Measurements from ENCODE around the gene LAMC1. TPM values are rescaled to one million over a fixed set of nuclear protein-coding genes. Genes with fewer than 3 reads are reported as not detected.

The LAMC1 gene
- total RNA-seq = not detected

DNA sequence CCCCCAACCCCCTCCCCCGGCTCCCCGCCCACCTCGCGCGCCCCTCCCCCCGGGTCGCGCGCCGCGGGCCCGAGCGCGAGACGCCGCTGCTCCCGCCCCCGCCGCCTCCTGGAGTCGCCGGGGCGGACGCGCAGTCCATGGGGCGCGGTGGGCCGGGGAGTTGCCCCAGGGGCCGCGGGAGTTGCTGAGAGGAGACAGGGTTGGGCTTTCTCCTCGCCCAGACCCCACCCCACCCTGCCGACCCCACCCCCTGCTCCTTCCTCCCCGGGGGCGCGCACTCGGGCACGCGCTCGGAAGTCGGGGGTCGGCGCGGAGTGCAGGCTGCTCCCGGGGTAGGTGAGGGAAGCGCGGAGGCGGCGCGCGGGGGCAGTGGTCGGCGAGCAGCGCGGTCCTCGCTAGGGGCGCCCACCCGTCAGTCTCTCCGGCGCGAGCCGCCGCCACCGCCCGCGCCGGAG, at the start of gene LAMC1:
LAMC1 (plus strand) TSS at position 275 of the 455 bp plus-strand sequence. CDS start 297 bp downstream, outside the sequence.
- no peaks in the 10 kb centered on the region for H3K9me3 Mint-ChIP-seq
- peak within 1 kb of the TSS; percentile 9 for H3K27ac Mint-ChIP-seq
- H3K4me1 Mint-ChIP-seq = peaks cover 15% of the 10 kb centered on the region
- DNase-seq = no peak
- CTCF ChIA-PET = no interaction called here
- POLR2A ChIA-PET = no interaction called here
- peaks cover 71% of the 10 kb centered on the region for H3K27me3 Mint-ChIP-seq
- H3K36me3 Mint-ChIP-seq (ENCODE audit: low read depth) = no peaks in the 10 kb centered on the region
- peak within 1 kb of the TSS; percentile 55 for H3K4me3 Mint-ChIP-seq

DNA sequence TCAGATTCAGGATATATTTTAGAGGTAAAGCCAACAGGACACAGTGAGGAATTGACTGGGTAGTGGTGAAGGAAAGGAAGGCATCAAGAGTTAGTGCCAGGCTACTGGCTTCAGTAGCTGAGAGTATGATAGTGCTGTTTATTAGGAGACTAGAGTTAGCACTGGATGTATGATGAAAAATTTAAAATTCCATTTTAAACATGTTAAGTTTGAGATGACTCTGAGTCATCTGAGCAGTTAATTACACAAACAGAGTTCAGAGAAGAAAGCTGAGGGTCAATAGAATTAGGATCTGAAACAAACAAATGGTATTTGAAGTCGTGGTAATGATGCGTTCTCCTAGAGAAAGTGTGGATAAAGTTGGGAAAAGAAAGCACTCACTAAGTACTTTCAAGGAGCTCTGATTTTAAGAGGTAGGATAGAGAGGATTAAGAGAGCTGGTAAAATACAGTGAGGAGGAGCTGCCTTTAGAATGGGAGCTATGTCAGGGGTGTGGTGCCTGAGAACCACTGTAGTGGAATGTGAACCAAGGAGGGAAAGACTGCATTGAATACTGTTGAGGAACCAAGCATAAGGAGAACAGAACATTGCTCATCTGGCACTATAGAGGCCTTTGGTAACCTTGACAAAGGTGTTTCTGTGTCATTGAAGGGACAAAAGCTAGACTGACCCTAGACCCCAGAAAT, 48.6 kb upstream of the LAMC1 start:
- CTCF ChIA-PET = interaction anchor here (1.0 to 1.5 kb wide), 2 partner anchors 9 to 12 kb away, joined by 3 read pairs; no protein-coding TSS in a partner anchor
- POLR2A ChIA-PET = no interaction called here
- H3K4me1 Mint-ChIP-seq = no peaks in the 10 kb centered on the region
- no peak for DNase-seq
- H3K27me3 Mint-ChIP-seq = peaks cover 22% of the 10 kb centered on the region
- H3K4me3 Mint-ChIP-seq = no peak overlapping the region
- H3K36me3 Mint-ChIP-seq (ENCODE audit: low read depth) = no peaks in the 10 kb centered on the region
- H3K27ac Mint-ChIP-seq = no peak overlapping the region
- no peaks in the 10 kb centered on the region for H3K9me3 Mint-ChIP-seq

DNA sequence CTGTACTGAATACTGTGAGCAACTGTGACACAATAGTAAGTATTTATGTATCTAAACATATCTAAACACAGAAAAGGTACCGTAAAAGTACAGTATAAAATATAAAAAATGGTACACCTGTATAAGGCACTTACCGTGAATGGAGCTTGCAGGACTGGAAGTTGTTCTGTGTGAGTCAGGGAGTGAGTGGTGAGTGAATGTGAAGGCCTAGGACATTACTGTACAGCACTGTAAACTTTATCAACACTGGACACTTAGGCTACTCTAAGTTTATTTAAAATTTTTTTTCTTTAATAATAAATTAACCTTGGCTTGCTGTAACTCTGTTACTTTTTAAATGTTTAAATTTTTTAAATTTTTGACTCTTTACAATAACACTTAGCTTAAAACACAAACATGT, 45.7 kb upstream of the LAMC1 start:
- POLR2A ChIA-PET = no interaction called here
- no peaks in the 10 kb centered on the region for H3K4me1 Mint-ChIP-seq
- CTCF ChIA-PET = no interaction called here
- no peaks in the 10 kb centered on the region for H3K36me3 Mint-ChIP-seq (ENCODE audit: low read depth)
- no peak overlapping the region for H3K4me3 Mint-ChIP-seq
- no peaks in the 10 kb centered on the region for H3K9me3 Mint-ChIP-seq
- H3K27me3 Mint-ChIP-seq = peaks cover 15% of the 10 kb centered on the region
- H3K27ac Mint-ChIP-seq = no peak overlapping the region
- DNase-seq = no peak

DNA sequence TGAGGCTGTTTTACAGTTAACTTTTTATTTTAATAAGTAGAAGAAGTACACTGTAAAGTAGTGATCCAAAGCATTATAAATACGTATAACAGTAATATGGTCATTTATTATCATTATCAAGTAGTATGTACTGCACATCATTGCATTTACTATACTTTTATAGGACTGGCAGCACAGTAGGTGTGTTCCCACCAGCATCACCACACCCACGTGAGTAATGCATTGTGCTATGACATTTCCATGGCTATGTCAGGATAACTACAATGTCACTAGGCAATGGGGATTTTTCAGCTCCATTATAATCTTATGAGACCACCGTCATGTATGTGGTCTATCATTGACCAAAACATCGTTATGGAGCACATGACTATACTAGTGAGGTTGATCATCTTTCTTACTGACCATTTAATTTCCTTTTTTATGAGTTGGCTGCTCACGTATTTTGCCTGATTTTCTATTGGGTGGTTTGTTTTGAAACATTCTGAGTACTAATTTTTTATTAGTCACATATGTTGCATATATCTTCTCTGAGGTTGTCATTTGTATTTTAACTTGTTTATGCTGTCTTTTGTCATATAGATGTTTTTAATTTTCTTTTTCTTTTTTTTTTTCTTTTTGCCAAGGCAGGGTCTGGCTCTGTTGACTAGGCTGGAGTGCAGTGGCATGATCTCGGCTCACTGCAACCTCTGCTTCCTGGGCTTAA, 44.9 kb upstream of the LAMC1 start:
- Mint-ChIP-seq H3K4me3 (no peak overlapping the region), H3K27me3 (peaks cover 14% of the 10 kb centered on the region), H3K27ac (no peak overlapping the region), H3K4me1 (no peaks in the 10 kb centered on the region), H3K36me3 (ENCODE audit: low read depth) (no peaks in the 10 kb centered on the region), H3K9me3 (no peaks in the 10 kb centered on the region)
- no peak for DNase-seq
- ChIA-PET CTCF (no interaction called here), POLR2A (no interaction called here)

DNA sequence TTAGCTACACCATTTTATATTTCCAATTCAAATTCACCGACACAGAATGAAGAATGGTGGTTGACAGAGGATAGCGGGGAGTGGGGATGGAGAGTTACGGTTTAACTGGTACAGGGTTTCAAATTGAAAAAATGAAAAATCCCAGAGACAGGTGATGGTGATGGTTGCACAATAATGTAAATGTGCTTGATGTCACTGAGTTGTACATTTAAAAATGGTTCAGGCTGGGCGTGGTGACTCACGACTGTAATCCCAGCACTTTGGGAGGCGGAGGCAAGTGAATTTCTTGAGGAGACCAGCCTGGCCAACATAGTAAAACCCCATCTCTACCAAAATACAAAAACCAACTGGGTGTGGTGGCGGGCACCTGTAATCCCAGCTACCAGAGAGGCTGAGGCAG, 39.1 kb upstream of the LAMC1 start:
- H3K36me3 Mint-ChIP-seq (ENCODE audit: low read depth) = peaks cover 2% of the 10 kb centered on the region
- no peak for DNase-seq
- H3K4me3 Mint-ChIP-seq = no peak overlapping the region
- CTCF ChIA-PET = no interaction called here
- H3K27me3 Mint-ChIP-seq = peaks cover 26% of the 10 kb centered on the region
- POLR2A ChIA-PET = no interaction called here
- no peaks in the 10 kb centered on the region for H3K9me3 Mint-ChIP-seq
- H3K27ac Mint-ChIP-seq = no peak overlapping the region
- H3K4me1 Mint-ChIP-seq = no peaks in the 10 kb centered on the region

DNA sequence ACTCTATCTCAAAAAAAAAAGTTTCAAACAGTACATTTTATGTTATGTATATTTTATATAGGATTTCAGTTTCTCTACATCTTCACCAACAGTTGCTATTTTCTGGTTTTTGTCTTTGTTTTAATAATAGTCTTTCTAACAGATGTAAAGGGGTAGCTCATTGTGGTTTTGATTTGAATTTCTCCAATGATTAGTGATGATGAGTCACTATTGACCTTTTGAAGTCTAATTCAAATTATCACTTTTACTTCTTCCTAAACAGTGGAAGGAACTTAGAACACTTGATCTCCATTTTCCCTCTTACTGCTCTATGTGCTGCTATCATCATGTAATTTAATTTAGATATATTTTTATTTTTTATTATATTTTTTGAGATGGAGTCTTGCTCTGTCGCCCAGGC, 38.6 kb upstream of the LAMC1 start:
- H3K4me1 Mint-ChIP-seq = no peaks in the 10 kb centered on the region
- no peak overlapping the region for H3K27ac Mint-ChIP-seq
- CTCF ChIA-PET = interaction anchor here (0.7 kb wide), 2 partner anchors 48 to 471 kb away, joined by 3 to 4 read pairs; no protein-coding TSS in a partner anchor

DNA sequence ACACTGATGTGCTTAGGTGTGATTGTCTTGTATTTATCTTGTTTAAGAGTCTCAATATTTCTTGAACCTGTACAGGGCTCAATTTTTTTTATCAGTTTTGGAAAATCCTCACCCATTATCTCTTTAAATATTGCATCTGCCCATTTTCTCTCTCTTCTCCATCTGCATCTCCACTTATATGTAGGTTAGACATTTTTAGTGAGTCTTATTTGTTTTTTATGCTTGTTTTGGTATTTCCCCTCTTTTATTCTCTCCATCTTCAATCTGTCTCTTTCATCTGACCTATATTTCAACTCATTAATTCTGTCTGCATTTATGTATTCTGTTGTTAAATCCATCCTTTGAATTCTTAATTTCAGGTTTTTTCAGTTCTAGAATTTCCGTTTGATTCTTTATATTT, 37.3 kb upstream of the LAMC1 start:
- Mint-ChIP-seq H3K4me1 (no peaks in the 10 kb centered on the region), H3K9me3 (no peaks in the 10 kb centered on the region), H3K27me3 (peaks cover 32% of the 10 kb centered on the region), H3K36me3 (ENCODE audit: low read depth) (peaks cover 2% of the 10 kb centered on the region), H3K4me3 (no peak overlapping the region), H3K27ac (no peak overlapping the region)
- ChIA-PET POLR2A (no interaction called here), CTCF (no interaction called here)
- DNase-seq = no peak

More for the DNA sequence above, 38.6 kb upstream of the LAMC1 start:
- peaks cover 24% of the 10 kb centered on the region for H3K27me3 Mint-ChIP-seq
- POLR2A ChIA-PET = no interaction called here
- peaks cover 2% of the 10 kb centered on the region for H3K36me3 Mint-ChIP-seq (ENCODE audit: low read depth)
- no peaks in the 10 kb centered on the region for H3K9me3 Mint-ChIP-seq
- H3K4me3 Mint-ChIP-seq = no peak overlapping the region
- DNase-seq = no peak

DNA sequence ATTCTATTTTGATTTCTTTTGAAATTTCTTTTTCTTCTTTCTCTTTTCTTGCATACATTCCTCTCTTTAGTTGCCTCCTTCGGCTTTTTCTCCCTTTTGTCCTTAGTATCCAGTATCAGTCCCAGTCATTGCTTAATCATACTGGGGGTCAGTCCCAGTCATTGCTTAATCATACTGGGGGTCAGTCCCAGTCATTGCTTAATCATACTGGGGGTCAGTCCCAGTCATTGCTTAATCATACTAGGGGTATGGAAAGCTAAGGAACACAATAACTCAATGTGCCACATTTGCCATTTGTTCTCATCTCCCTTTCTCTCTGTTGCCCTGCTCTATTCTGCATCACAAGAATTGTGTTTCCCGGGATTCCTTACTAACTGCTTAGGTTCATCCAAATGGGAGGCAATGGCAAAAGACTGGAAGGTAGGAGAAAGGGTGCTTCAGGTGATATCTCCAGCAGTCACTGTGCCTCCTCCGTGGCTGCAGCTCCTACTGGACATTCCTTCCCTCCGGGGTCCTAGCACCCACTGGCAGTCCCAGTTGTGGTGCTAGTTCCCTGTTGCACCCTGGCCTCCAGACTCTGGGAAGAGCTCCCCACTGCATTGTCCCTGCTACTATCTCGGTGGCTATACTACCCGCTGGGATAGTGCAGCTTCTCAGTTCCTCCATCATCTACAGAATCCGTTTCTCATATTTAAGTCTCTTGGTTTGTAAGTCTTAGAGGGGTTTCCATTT, 32.6 kb upstream of the LAMC1 start:
- Mint-ChIP-seq H3K36me3 (ENCODE audit: low read depth) (peaks cover 2% of the 10 kb centered on the region), H3K27ac (no peak overlapping the region)
- POLR2A ChIA-PET = no interaction called here

DNA sequence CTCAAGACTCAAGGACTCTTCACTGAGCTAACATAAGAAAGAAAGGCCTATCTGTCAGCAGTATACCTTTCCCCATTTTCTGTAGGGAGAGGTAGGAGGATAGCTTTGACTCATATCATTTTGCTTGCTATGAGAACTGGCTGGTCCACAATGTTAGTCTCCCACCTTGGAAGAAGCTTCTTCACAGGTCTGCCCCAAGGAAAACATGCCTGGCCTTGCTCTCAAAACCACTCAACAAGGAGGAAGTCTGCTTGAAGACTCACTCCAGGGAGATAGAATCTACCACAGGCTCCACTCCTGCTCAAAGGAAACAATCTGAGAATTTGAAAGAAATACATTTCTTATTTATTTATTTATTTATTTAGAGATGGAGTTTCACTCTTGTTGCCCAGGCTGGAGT, 29.5 kb upstream of the LAMC1 start:
- no peaks in the 10 kb centered on the region for H3K9me3 Mint-ChIP-seq
- no peak overlapping the region for H3K4me3 Mint-ChIP-seq
- H3K27ac Mint-ChIP-seq = no peak overlapping the region
- CTCF ChIA-PET = no interaction called here
- no peak for DNase-seq
- peaks cover 38% of the 10 kb centered on the region for H3K27me3 Mint-ChIP-seq
- H3K36me3 Mint-ChIP-seq (ENCODE audit: low read depth) = no peaks in the 10 kb centered on the region
- POLR2A ChIA-PET = no interaction called here
- H3K4me1 Mint-ChIP-seq = no peaks in the 10 kb centered on the region

More for the DNA sequence above, 32.6 kb upstream of the LAMC1 start:
- no peak for DNase-seq
- Mint-ChIP-seq H3K9me3 (no peaks in the 10 kb centered on the region), H3K4me3 (no peak overlapping the region), H3K4me1 (no peaks in the 10 kb centered on the region), H3K27me3 (peaks cover 34% of the 10 kb centered on the region)
- CTCF ChIA-PET = interaction anchor here (1.1 kb wide), 1 partner anchor 9 kb away, joined by 3 read pairs; no protein-coding TSS in a partner anchor

DNA sequence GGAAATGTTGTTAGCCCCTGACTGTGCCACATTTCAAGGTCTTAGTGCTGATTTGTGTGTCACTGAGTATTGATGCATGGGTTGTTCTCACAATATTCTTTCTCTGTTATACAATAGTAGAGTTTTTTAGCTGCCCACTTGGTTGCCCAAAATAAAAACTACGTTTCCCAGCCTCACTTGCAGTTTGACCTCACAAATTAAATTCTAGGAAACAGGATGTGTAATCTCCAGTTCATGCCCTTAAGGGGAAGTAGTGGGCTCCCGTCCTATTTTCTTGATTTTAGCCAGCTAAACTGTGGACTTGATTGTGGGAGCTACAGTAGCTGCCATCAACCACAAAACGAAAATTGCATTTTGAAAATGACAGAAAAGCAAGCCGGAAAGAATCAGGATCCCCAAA, 27.3 kb upstream of the LAMC1 start:
- no peak for DNase-seq
- Mint-ChIP-seq H3K9me3 (no peaks in the 10 kb centered on the region), H3K27ac (no peak overlapping the region), H3K36me3 (ENCODE audit: low read depth) (no peaks in the 10 kb centered on the region), H3K4me3 (no peak overlapping the region), H3K4me1 (no peaks in the 10 kb centered on the region), H3K27me3 (peaks cover 38% of the 10 kb centered on the region)
- CTCF ChIA-PET = no interaction called here
- POLR2A ChIA-PET = no interaction called here

DNA sequence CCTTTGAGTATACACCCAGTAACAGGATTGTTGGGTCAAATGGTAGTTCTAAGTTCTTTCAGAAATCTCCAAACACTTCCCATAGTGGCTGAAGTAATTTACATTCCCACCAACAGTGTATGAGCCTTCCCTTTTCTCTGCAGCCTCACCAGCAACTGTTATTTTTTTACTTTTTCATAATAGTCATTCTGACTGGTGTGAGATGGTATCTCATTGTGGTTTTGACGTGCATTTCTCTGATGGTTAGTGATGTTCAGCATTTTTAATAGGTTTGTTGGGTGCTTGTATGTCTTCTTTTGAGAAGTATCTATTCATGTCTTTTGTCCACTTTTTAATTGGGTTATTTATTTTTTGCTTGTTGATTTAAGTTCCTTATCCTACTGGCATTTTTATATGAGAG, 26.4 kb upstream of the LAMC1 start:
- no peak for DNase-seq
- Mint-ChIP-seq H3K9me3 (no peaks in the 10 kb centered on the region), H3K4me3 (no peak overlapping the region), H3K27me3 (peaks cover 37% of the 10 kb centered on the region), H3K27ac (no peak overlapping the region), H3K36me3 (ENCODE audit: low read depth) (no peaks in the 10 kb centered on the region), H3K4me1 (no peaks in the 10 kb centered on the region)
- POLR2A ChIA-PET = no interaction called here
- CTCF ChIA-PET = no interaction called here

DNA sequence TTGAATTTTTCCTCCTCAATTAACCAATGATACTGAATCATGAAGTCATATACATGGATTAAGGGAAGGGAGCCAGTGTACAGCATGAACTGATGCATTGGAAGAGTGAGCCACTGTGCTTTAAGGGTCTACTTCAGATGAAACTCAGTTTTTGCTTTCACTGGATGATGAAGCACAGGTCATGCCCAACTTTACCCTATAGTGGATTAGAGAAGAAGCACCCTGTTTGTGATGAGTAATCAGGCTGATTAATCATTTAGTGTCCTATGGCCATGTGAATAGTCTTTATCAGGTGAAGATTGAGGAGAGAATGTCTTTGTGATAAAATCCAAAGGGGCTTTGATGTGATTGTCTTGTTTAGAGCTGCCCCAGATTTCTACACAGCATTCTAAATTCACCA, 24.7 kb upstream of the LAMC1 start:
- Mint-ChIP-seq H3K4me1 (no peaks in the 10 kb centered on the region), H3K27me3 (peaks cover 31% of the 10 kb centered on the region), H3K27ac (no peak overlapping the region), H3K4me3 (no peak overlapping the region), H3K9me3 (no peaks in the 10 kb centered on the region), H3K36me3 (ENCODE audit: low read depth) (no peaks in the 10 kb centered on the region)
- POLR2A ChIA-PET = no interaction called here
- no peak for DNase-seq
- CTCF ChIA-PET = no interaction called here
